H9 (cell line): ENCODE results near the gene VPREB1. TPM values are rescaled to one million over a fixed set of nuclear protein-coding genes. Genes with fewer than 3 reads are reported as not detected.

Experiments used
- DNase-seq: peaks from one replicate; pipeline ENCODE4 v3.0.0-alpha.2; 2017
- H2AFZ ChIP-seq: one replicate; pipeline ENCODE4 v1.6.1; 2013; ENCODE audit warnings: mild to moderate bottlenecking, low read length, control low read depth, moderate library complexity
- H2AK5ac ChIP-seq: 2 replicates; pipeline ENCODE4 v1.6.1; 2013; ENCODE audit warnings: low read length, control low read depth, mixed read lengths; ENCODE audit not compliant: insufficient read length
- H2BK120ac ChIP-seq: one replicate; pipeline ENCODE4 v1.6.1; 2013; ENCODE audit warnings: low read depth, mild to moderate bottlenecking, low read length, control low read depth, inconsistent platforms; ENCODE audit not compliant: poor library complexity, severe bottlenecking
- H2BK12ac ChIP-seq: 2 replicates; pipeline ENCODE4 v1.6.1; 2013; ENCODE audit warnings: low read length, control low read depth, mixed read lengths, low read depth; ENCODE audit not compliant: insufficient read length
- H2BK15ac ChIP-seq: 2 replicates; pipeline ENCODE4 v1.6.1; 2013; ENCODE audit warnings: low read depth, low read length, control low read depth
- H2BK20ac ChIP-seq: one replicate; pipeline ENCODE4 v1.6.1; 2013; ENCODE audit warnings: low read depth, mild to moderate bottlenecking, low read length, control low read depth, inconsistent platforms; ENCODE audit not compliant: poor library complexity, severe bottlenecking
- H2BK5ac ChIP-seq: 2 replicates; pipeline ENCODE4 v1.6.1; 2013; ENCODE audit warnings: low read length, control low read depth, mixed read lengths; ENCODE audit not compliant: insufficient read length
- H3K14ac ChIP-seq: 2 replicates; pipeline ENCODE4 v1.6.1; 2013; ENCODE audit warnings: low read length, control low read depth; ENCODE audit not compliant: insufficient read depth
- H3K18ac ChIP-seq: 2 replicates; pipeline ENCODE4 v1.6.1; 2013; ENCODE audit warnings: low read depth, mild to moderate bottlenecking, mixed read lengths, low read length, control low read depth; ENCODE audit not compliant: insufficient read length
- H3K23ac ChIP-seq: 2 replicates; pipeline ENCODE4 v1.6.1; 2013; ENCODE audit warnings: low read length, control low read depth, mixed read lengths, low read depth; ENCODE audit not compliant: insufficient read length
- H3K23me2 ChIP-seq: 2 replicates; pipeline ENCODE4 v1.6.1; 2013; ENCODE audit warnings: low read depth, mild to moderate bottlenecking, mixed read lengths, low read length, control low read depth; ENCODE audit not compliant: insufficient read length, poor library complexity, severe bottlenecking
- H3K27ac ChIP-seq: 2 replicates; pipeline ENCODE4 v1.5.1; 2013; ENCODE audit warnings: low read length, control low read depth, mixed read lengths, low read depth; ENCODE audit not compliant: insufficient read length
- H3K27me3 ChIP-seq: 2 replicates; pipeline ENCODE4 v1.6.1; 2013; ENCODE audit warnings: low read length, control low read depth, inconsistent platforms; ENCODE audit not compliant: insufficient read depth
- H3K4ac ChIP-seq: 2 replicates; pipeline ENCODE4 v1.6.1; 2013; ENCODE audit warnings: low read depth, mild to moderate bottlenecking, control low read depth, inconsistent platforms, low read length, moderate library complexity
- H3K4me1 ChIP-seq: 2 replicates; pipeline ENCODE4 v1.6.1; 2013; ENCODE audit warnings: low read length, control low read depth, inconsistent platforms; ENCODE audit not compliant: insufficient read depth
- H3K4me2 ChIP-seq: 2 replicates; pipeline ENCODE4 v1.6.1; 2013; ENCODE audit warnings: low read length, control low read depth, mixed read lengths; ENCODE audit not compliant: insufficient read length, insufficient read depth
- H3K56ac ChIP-seq: 2 replicates; pipeline ENCODE4 v1.6.1; 2013; ENCODE audit warnings: low read depth, mild to moderate bottlenecking, mixed read lengths, low read length, control low read depth; ENCODE audit not compliant: insufficient read length
- H3K79me1 ChIP-seq: 2 replicates; pipeline ENCODE4 v1.6.1; 2013; ENCODE audit warnings: low read depth, mild to moderate bottlenecking, moderate library complexity, low read length, control low read depth, inconsistent platforms; ENCODE audit not compliant: insufficient read depth, poor library complexity, severe bottlenecking
- H3K79me2 ChIP-seq: 2 replicates; pipeline ENCODE4 v1.6.1; 2013; ENCODE audit warnings: low read length, control low read depth, inconsistent platforms; ENCODE audit not compliant: insufficient read depth
- H3K9ac ChIP-seq: 2 replicates; pipeline ENCODE4 v1.6.1; 2013; ENCODE audit warnings: low read length, control low read depth, mixed read lengths; ENCODE audit not compliant: insufficient read length; ENCODE audit errors: extremely low read depth
- H3K9me3 ChIP-seq: one replicate; pipeline ENCODE4 v1.6.1; 2013; ENCODE audit warnings: low read depth, low read length, inconsistent platforms; ENCODE audit not compliant: control insufficient read depth
- H3T11ph ChIP-seq: one replicate; pipeline ENCODE4 v1.6.1; 2013; ENCODE audit warnings: mild to moderate bottlenecking, low read length, control low read depth, inconsistent platforms
- H4K20me1 ChIP-seq: one replicate; pipeline ENCODE4 v1.6.1; 2013; ENCODE audit not compliant: control insufficient read depth, insufficient read length, insufficient read depth
- H4K5ac ChIP-seq: 2 replicates; pipeline ENCODE4 v1.6.1; 2013; ENCODE audit warnings: low read depth, mild to moderate bottlenecking, mixed read lengths, low read length, control low read depth; ENCODE audit not compliant: insufficient read length
- H4K8ac ChIP-seq: replicated peaks from 2 replicates; pipeline ENCODE4 v1.6.1; 2013; ENCODE audit warnings: low read length, control low read depth, mixed read lengths, low read depth; ENCODE audit not compliant: insufficient read length
- H4K91ac ChIP-seq: 2 replicates; pipeline ENCODE4 v1.6.1; 2013; ENCODE audit warnings: low read depth, mild to moderate bottlenecking, moderate library complexity, mixed read lengths, low read length, control low read depth; ENCODE audit not compliant: insufficient read length
- H3K27ac Mint-ChIP-seq, 3 experiments: 2 replicates in 2 of 3; 3 replicates in 1 of 3; pipeline ENCODE4 v1.8.0; 2020 to 2021; ENCODE audit warnings: mixed read lengths in 3 of 3, mild to moderate bottlenecking in 1 of 3, moderate library complexity in 1 of 3
- H3K27me3 Mint-ChIP-seq: 2 replicates; pipeline ENCODE4 v1.8.0; 2021; ENCODE audit warnings: low read depth, mild to moderate bottlenecking, moderate library complexity, mixed read lengths
- H3K36me3 Mint-ChIP-seq, 3 experiments: 2 replicates in 2 of 3; 3 replicates in 1 of 3; pipeline ENCODE4 v1.8.0; 2020 to 2021; ENCODE audit warnings: low read depth in 3 of 3, mixed read lengths in 3 of 3; ENCODE audit not compliant: insufficient read depth in 1 of 3
- H3K4me1 Mint-ChIP-seq, 2 experiments: 2 replicates each; pipeline ENCODE4 v1.8.0; 2020; ENCODE audit warnings: mixed read lengths in 2 of 2
- H3K4me3 Mint-ChIP-seq, 2 experiments: 2 replicates in 1 of 2; 3 replicates in 1 of 2; pipeline ENCODE4 v1.8.0; 2020 to 2021; ENCODE audit warnings: mild to moderate bottlenecking in 2 of 2, mixed read lengths in 2 of 2, moderate library complexity in 1 of 2
- H3K9me3 Mint-ChIP-seq, 2 experiments: 2 replicates in 1 of 2; 3 replicates in 1 of 2; pipeline ENCODE4 v1.8.0; 2020; ENCODE audit warnings: mild to moderate bottlenecking in 2 of 2, mixed read lengths in 2 of 2, moderate library complexity in 1 of 2
- CTCF ChIP-seq: fragments of 200-600 bp; sonication (generic); conservative IDR thresholded peaks from 3 replicates; pipeline ENCODE4 v1.8.0; 2021; ENCODE audit warnings: antibody characterized with exemption, mild to moderate bottlenecking
- WGBS: extraction: QIAGEN DNeasy Blood & Tissue Kit; methylation state at CpG from one replicate; pipeline ENCODE4 v1.1.7; 2013; ENCODE audit warnings: missing lambda C conversion rate, low lambda C conversion rate, mixed read lengths; ENCODE audit not compliant: insufficient read length; ENCODE audit errors: extremely low coverage; 5-methylcytosine and 5-hydroxymethylcytosine counted together
- total RNA-seq: library from RNA; stranded (reverse); gene quantifications from 2 replicates; pipeline ENCODE4 v1.2.1, GENCODE V29; 2021

The VPREB1 gene
- total RNA-seq, 1 experiment from 2014 or later: not detected

GRCh38 chr22:22210375-22210774, 34.2 kb upstream of the VPREB1 start:
- H3K27ac ChIP-seq: no peak overlapping the region
- no peak overlapping the region for H3K14ac ChIP-seq
- H3K4me1 ChIP-seq: no peaks in the 10 kb centered on the region
- H3K79me1 ChIP-seq: no peaks in the 10 kb centered on the region
- no peaks in the 10 kb centered on the region for H3K36me3 Mint-ChIP-seq
- no peak overlapping the region for H2BK20ac ChIP-seq
- TF ChIP-seq CTCF: no peak
- H3K56ac ChIP-seq: no peak overlapping the region
- H2BK12ac ChIP-seq: no peak overlapping the region
- no peak overlapping the region for H3K9ac ChIP-seq
- no CpG with 5 or more reads among the region's 4 CpGs for WGBS
- H2AK5ac ChIP-seq: no peak overlapping the region
- no peak overlapping the region for H3K23ac ChIP-seq
- H2AFZ ChIP-seq: no peak overlapping the region
- peaks cover 0 to 3% of the 10 kb centered on the region in 2 experiments; a peak in 1 of 5 replicates for H3K9me3 Mint-ChIP-seq
- H2BK120ac ChIP-seq: no peak overlapping the region
- no peak for DNase-seq
- no peak overlapping the region for H3K4me2 ChIP-seq
- no peak overlapping the region for H2BK5ac ChIP-seq
- no peak overlapping the region for H4K91ac ChIP-seq
- no peak overlapping the region for H2BK15ac ChIP-seq
- no peaks in the 10 kb centered on the region; a peak in 1 of 4 replicates for H3K4me1 Mint-ChIP-seq
- H3K4ac ChIP-seq: no peak overlapping the region
- peaks cover 96% of the 10 kb centered on the region for H3K27me3 Mint-ChIP-seq
- peaks cover 81% of the 10 kb centered on the region for H3K27me3 ChIP-seq
- no peaks in the 10 kb centered on the region for H3K9me3 ChIP-seq
- H3K4me3 Mint-ChIP-seq: no peak overlapping the region
- H4K8ac ChIP-seq: no peak overlapping the region
- no peak overlapping the region for H3T11ph ChIP-seq
- H3K79me2 ChIP-seq: no peaks in the 10 kb centered on the region
- H4K20me1 ChIP-seq: no peaks in the 10 kb centered on the region
- no peaks in the 10 kb centered on the region for H3K23me2 ChIP-seq
- H3K27ac Mint-ChIP-seq: no peak overlapping the region
- no peak overlapping the region for H4K5ac ChIP-seq
- no peak overlapping the region for H3K18ac ChIP-seq
